ENCODE measurements around the gene RYR2.

DNA sequence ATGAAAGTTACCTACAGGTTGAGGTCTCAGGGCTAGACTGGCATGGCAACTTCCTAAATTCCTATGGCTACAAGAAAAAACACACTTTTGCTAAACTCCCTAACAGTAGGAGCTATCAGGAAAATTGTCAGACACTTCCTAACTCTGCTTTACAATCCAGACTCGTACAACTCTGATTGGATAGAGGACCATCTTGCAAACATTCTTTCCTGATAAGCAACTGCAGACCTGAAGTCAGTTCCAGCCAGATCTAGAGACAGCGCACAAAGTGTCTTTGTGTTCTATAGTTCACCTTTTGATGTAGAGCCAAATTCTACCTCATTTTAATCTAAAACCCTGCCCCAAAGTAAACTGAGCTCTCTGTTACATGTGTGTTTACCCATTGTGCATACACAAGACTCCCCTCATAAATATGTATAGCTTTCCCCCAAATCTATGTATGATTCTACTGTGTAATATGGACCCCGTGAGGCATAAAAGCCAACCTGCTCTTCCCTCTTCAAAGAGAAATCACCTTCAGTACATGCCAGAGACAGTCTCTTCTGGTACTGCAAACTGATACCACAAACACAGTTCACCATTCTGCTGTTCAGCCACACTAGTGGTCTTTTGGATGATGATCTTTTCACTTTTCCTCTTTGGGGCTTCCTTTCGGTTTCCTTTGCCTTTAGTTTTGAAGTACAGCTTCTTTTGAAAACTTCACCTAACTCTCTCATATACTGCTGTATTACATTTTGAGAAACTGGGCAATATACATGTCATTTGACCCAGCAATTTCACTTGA, 827.0 kb downstream of the RYR2 start:
- TF ChIP-seq, protein P1, sequence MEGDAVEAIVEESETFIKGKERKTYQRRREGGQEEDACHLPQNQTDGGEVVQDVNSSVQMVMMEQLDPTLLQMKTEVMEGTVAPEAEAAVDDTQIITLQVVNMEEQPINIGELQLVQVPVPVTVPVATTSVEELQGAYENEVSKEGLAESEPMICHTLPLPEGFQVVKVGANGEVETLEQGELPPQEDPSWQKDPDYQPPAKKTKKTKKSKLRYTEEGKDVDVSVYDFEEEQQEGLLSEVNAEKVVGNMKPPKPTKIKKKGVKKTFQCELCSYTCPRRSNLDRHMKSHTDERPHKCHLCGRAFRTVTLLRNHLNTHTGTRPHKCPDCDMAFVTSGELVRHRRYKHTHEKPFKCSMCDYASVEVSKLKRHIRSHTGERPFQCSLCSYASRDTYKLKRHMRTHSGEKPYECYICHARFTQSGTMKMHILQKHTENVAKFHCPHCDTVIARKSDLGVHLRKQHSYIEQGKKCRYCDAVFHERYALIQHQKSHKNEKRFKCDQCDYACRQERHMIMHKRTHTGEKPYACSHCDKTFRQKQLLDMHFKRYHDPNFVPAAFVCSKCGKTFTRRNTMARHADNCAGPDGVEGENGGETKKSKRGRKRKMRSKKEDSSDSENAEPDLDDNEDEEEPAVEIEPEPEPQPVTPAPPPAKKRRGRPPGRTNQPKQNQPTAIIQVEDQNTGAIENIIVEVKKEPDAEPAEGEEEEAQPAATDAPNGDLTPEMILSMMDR (IDR thresholded peaks at IDR 0.05; ENCODE audit: low read depth, low read length) = no peak
- no peak for TF ChIP-seq EZH2phosphoT487 (IDR thresholded peaks at IDR 0.05; ENCODE audit: low read depth)

Data from OCI-LY3 (cell line).